ENCODE results near the gene WBP1L.
"Not testable (repeated sequence)": the region's sequence is repeated elsewhere in the genome, so short reads cannot be mapped to it uniquely, and the experiment has no call there.

WBP1L gene

GRCh38 chr10:102713814-102714620, 29.7 kb upstream of the WBP1L start, which contains the start of gene ARL3:
ARL3 (minus strand) TSS chr10:102714397; CDS start chr10:102714275, 122 bp downstream.
- no peak for TF ChIP-seq CTCF (IDR thresholded peaks at IDR 0.05; ENCODE audit: extremely low read depth, insufficient read depth, missing control alignments)
- in situ Hi-C loops (cut with MboI; ENCODE audit: low pct_unique_long_range_greater_than_20kb, low sequenced_read_pairs, unreplicated experiment), result no loop called here
- peak; percentile 97 for DNase-seq (ENCODE audit: low spot score)

- in situ Hi-C loops (cut with MboI; ENCODE audit: low pct_unique_long_range_greater_than_20kb, low sequenced_read_pairs, unreplicated experiment), result no loop called here
- DNase-seq (ENCODE audit: low spot score), result peak; percentile 42
Measured at GRCh38 chr10:102714621-102715455, 28.9 kb upstream of the WBP1L start, which contains the start of gene SFXN2. SFXN2 (plus strand) TSS chr10:102714636; CDS start chr10:102726637, 12,001 bp downstream.

GRCh38 chr10:102715880-102716279, 27.9 kb upstream of the WBP1L start:
- in situ Hi-C loops (cut with MboI; ENCODE audit: low pct_unique_long_range_greater_than_20kb, low sequenced_read_pairs, unreplicated experiment), result no loop called here
- TF ChIP-seq CTCF (IDR thresholded peaks at IDR 0.05; ENCODE audit: extremely low read depth, insufficient read depth, missing control alignments), result no peak
- no peak for DNase-seq (ENCODE audit: low spot score)

More at GRCh38 chr10:102714621-102715455, 28.9 kb upstream of the WBP1L start, which contains the start of gene SFXN2:
- peak; percentile 39 for TF ChIP-seq CTCF (IDR thresholded peaks at IDR 0.05; ENCODE audit: extremely low read depth, insufficient read depth, missing control alignments)

- in situ Hi-C loops (cut with MboI; ENCODE audit: low pct_unique_long_range_greater_than_20kb, low sequenced_read_pairs, unreplicated experiment), result not testable (repeated sequence)
Measured at GRCh38 chr10:102716900-102717565, 26.7 kb upstream of the WBP1L start.

GRCh38 chr10:102718220-102718619, 25.5 kb upstream of the WBP1L start:
- no peak for TF ChIP-seq CTCF (IDR thresholded peaks at IDR 0.05; ENCODE audit: extremely low read depth, insufficient read depth, missing control alignments)
- no peak for DNase-seq (ENCODE audit: low spot score)
- in situ Hi-C loops (cut with MboI; ENCODE audit: low pct_unique_long_range_greater_than_20kb, low sequenced_read_pairs, unreplicated experiment), result no loop called here

More at GRCh38 chr10:102716900-102717565, 26.7 kb upstream of the WBP1L start:
- DNase-seq (ENCODE audit: low spot score), result not testable (repeated sequence)

- DNase-seq (ENCODE audit: low spot score), result no peak
- in situ Hi-C loops (cut with MboI; ENCODE audit: low pct_unique_long_range_greater_than_20kb, low sequenced_read_pairs, unreplicated experiment), result no loop called here
- no peak for TF ChIP-seq CTCF (IDR thresholded peaks at IDR 0.05; ENCODE audit: extremely low read depth, insufficient read depth, missing control alignments)
Measured at GRCh38 chr10:102720337-102720736, 23.4 kb upstream of the WBP1L start.
